Retinal pigment epithelial cell (primary cell): Measurements from ENCODE around the gene ADD1.

ENCODE experiments used
- DNase-seq: peaks from one replicate; pipeline ENCODE4 v3.0.0-alpha.2; 2010; ENCODE audit warnings: low read depth
- H3K4me3 ChIP-seq: 2 replicates; pipeline ENCODE4 v1.5.1; 2011; ENCODE audit warnings: mild to moderate bottlenecking, low read length, control low read depth, moderate library complexity
- TF ChIP-seq, protein P1 (sequence below): conservative IDR thresholded peaks from 2 replicates; pipeline ENCODE4 v1.5.1; 2011; ENCODE audit warnings: low read depth, low read length, control low read depth, inconsistent platforms

Gene ADD1

GRCh38 chr4:2839060-2839459 lies 4.6 kb upstream of the ADD1 start:
- no peak overlapping the region for H3K4me3 ChIP-seq
- no peak for DNase-seq
- TF ChIP-seq, protein P1, sequence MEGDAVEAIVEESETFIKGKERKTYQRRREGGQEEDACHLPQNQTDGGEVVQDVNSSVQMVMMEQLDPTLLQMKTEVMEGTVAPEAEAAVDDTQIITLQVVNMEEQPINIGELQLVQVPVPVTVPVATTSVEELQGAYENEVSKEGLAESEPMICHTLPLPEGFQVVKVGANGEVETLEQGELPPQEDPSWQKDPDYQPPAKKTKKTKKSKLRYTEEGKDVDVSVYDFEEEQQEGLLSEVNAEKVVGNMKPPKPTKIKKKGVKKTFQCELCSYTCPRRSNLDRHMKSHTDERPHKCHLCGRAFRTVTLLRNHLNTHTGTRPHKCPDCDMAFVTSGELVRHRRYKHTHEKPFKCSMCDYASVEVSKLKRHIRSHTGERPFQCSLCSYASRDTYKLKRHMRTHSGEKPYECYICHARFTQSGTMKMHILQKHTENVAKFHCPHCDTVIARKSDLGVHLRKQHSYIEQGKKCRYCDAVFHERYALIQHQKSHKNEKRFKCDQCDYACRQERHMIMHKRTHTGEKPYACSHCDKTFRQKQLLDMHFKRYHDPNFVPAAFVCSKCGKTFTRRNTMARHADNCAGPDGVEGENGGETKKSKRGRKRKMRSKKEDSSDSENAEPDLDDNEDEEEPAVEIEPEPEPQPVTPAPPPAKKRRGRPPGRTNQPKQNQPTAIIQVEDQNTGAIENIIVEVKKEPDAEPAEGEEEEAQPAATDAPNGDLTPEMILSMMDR = no peak

GRCh38 chr4:2842687-2843262 lies 869 bp upstream of the ADD1 start:
- TF ChIP-seq, protein P1 = no peak
- H3K4me3 ChIP-seq = peak overlapping the region; percentile 73
- no peak for DNase-seq

GRCh38 chr4:2843941-2844584 lies 419 bp downstream of the ADD1 start:
- no peak for DNase-seq
- TF ChIP-seq, protein P1 = no peak
- H3K4me3 ChIP-seq = peak overlapping the region; percentile 86

GRCh38 chr4:2846172-2846571 lies 2.5 kb downstream of the ADD1 start:
- TF ChIP-seq, protein P1 = no peak
- no peak for DNase-seq
- no peak overlapping the region for H3K4me3 ChIP-seq

- TF ChIP-seq, protein P1 = no peak
- no peak for DNase-seq
- no peak overlapping the region for H3K4me3 ChIP-seq
Observed at GRCh38 chr4:2847302-2847871, 3.7 kb downstream of the ADD1 start.

DNA sequence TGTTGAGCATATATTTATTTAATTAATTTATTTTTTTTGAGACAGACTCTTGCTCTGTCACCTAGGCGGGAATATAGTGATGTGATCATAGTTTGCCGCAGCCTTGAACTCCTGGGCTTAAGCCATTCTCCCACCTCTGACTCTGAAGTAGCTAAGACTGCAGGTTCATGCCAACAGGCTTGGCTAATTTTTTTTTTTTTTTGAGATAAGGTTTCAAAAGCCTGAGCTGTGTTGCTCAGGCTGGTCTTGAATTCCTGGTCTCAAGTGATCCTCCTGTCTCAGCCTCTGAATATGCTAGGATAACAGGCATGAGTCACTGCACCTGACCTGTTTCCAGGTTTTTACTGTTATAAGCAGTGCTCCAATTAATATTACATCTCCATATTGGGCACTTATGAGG lies 4.8 kb downstream of the ADD1 start:
- TF ChIP-seq, protein P1 = no peak
- no peak overlapping the region for H3K4me3 ChIP-seq
- peak; percentile 30 for DNase-seq
